GM21717 (cell line): ENCODE data around the gene ZNF106.

Experiments used
- ATAC-seq: cut with Tn5 transposase; IDR thresholded peaks from one replicate; pipeline ENCODE4 v1.9.1; 2021; ENCODE audit warnings: mild to moderate bottlenecking, moderate library complexity; ENCODE audit not compliant: unreplicated experiment

ZNF106 gene

DNA sequence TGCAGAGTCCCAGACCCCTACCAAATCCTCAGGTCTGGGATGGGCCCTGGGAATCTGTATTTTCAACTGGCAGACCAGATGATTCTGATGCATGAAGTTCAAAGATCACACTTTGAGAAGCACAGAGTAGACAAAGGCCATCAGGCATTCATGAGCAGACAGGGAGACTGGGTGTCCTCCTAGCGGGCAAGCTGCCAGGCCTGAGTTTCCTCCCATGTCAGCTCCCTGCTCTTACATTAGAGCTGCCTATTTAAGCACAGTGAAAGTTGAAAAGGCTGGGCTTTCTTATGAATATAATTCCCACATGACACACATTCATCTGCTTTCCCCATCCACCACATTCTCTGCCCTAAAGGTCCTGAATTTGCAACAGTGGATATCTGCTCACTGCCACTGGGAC is 117.7 kb downstream of the ZNF106 start:
- ATAC-seq = no peak

DNA sequence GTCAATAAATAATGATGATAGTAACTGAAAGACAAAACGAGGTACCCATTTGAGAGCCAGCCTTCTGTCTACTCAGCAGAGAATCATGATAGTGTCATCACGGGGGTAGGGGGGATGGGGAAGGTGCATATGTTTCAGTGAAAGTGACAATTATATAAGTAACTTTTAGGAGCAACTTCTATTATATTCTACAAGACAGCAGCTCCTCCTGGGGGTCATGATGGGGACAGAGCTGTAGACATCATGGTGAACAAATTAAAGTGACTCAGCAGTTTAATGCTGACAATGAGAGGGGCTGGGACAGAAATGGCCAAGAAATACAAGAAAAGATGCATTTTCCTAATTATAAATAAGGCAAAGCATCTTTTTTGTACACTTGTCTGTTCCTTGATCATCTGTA is 119.8 kb downstream of the ZNF106 start:
- no peak for ATAC-seq

DNA sequence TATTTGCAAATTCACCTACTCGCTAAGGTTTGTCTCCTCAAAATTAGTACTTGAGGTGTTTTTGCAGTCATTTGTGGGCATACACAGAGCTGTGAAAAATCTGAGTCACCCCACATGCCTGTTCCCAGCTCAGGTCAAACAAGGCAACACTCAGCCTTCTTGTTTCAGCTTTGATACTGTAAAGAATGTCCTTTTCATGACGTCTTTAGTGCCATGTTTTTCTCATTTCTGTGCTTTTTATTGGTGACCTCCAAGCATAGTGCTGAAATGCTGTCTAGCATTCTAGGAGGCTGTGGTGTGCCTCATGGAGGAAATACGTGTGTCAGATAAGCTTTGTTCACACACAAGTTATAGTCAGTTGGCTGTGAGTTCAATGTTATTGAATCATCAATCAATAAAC is 122.8 kb downstream of the ZNF106 start:
- no peak for ATAC-seq

DNA sequence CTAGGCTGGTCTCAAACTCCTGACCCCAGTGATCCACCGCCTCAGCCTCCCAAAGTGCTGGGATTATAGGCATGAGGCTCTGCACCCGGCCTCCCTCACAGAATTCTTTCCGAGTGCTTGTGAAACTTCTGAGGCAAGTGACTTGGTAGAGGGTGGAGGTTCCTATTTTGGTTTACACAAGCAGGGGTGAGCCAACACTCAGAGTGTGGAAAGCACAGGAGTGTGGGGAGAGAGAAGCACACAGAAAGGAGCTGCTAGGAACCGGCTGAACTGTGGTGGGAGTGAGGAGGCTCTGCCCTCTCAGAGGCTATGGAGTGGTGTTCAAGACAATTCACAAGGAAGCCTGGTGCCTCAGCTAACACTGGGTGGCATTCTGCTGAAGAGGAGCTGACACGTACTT is 123.9 kb downstream of the ZNF106 start:
- ATAC-seq = no peak

DNA sequence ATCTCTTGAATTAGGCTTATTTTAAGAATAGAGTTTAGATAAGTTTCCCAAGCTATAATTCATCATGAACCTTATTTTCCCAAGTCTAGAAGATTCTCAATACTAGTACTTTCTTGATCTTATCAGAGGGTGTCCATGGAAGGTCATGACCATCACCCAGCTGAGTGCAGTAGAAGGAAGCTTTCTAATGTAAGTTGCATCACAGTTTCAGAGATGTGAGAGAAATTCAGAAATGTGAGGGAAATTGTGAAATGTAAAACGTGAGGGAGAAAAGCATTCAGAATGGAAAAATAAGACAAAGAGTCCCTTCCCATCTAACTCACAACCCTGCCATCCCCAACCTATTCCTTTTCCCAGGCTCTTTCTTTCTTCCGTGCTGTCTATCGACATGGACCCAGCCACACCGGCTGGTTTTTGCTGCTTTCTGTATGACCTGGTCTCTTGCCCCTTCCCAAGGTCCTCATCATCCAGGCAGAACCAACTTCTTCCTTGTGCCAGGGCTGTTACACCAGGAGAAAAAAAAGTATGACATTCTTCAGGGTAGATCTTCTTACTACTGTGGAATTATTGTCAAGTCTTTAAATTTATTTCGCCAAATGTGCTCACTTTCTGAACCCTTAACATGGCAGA is 124.9 kb downstream of the ZNF106 start:
- ATAC-seq = no peak

DNA sequence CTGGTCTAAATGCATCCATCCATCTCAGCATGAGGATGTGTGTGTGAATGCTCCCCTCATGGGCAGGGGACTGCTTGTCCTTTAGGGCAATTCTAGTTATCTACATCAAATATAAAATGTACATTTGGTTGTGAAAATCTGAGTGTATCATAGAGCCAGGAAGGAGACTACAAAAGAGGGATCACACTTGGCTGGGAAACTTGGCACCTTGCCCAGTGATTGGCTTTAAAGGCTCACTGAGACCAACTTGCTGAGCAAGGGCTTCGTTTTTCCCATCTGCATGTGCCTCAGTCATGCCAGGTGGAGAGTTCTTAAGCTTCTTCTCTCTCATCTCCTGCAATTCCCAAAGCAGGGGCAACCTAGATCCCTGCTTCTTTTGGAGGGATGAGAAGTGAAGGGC is 126.4 kb downstream of the ZNF106 start:
- no peak for ATAC-seq

DNA sequence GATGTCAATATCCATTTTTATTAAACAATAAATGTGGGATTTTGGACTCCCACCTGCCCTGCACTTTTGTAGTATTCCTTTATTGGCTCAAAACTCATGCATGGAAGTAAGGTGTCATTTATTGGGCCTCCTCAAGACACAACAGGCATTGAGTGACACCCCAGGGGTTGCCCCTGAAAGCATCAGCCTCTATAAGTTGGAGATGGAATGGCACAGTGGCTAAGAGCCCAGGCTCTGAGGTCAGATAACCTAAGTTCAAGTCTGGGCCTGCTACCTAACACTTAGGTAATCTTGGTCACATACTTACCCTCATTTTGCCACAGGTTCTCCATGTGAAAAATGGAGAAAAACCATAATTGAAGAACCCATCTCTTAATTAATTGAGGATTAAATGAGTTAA is 127.0 kb downstream of the ZNF106 start:
- ATAC-seq = no peak

DNA sequence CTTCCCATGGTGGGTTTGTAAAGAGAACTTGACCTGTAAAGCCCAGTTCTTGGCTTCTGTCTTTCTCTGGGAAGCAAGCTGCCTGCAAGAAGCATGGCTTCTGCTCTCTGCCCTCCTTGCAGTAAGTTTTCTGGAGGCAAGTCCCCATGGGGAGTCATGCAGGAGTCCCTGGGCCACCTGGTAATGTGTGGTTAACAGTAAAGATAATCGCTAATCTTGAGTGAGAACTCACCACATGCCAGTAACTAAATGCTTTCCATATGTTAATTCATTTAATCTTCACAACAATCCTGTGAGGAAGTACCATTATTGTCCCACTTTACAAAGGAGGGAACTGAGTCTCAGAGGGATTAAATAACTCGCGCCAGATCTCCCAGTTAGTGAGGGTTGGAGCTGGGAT is 127.5 kb downstream of the ZNF106 start:
- no peak for ATAC-seq
